ENCODE data around the gene ATL3. TPM values are rescaled to one million over a fixed set of nuclear protein-coding genes. Genes with fewer than 3 reads are reported as not detected.
"Not testable (repeated sequence)": the region's sequence is repeated elsewhere in the genome, so short reads cannot be mapped to it uniquely, and the experiment has no call there.

Gene ATL3
- total RNA-seq, 1 donor from 2014 or later = 33.0 TPM

GRCh38 chr11:63590024-63590788 is 81.0 kb downstream of the ATL3 start:
- intact Hi-C loops (cut with micrococcal nuclease) = no loop called here

DNA sequence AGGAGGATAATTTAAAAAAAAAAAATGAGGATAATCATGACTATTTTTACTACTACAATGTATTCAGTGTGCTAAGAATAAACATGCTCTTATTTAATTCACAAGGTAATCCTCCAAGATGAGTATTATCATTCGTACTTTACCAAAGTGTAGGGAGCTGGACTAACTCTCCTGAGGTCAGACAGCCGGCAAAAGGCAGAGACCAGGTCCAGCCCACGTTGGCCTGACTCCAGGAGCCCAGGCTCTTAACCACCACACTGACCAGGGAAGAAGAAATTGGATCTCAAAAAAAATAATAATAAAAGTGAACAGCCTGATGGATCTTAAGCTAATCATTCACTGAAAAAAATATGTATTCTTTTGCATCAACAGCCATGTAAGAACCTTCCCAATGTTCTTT is 82.2 kb downstream of the ATL3 start:
- intact Hi-C loops (cut with micrococcal nuclease) = no loop called here

DNA sequence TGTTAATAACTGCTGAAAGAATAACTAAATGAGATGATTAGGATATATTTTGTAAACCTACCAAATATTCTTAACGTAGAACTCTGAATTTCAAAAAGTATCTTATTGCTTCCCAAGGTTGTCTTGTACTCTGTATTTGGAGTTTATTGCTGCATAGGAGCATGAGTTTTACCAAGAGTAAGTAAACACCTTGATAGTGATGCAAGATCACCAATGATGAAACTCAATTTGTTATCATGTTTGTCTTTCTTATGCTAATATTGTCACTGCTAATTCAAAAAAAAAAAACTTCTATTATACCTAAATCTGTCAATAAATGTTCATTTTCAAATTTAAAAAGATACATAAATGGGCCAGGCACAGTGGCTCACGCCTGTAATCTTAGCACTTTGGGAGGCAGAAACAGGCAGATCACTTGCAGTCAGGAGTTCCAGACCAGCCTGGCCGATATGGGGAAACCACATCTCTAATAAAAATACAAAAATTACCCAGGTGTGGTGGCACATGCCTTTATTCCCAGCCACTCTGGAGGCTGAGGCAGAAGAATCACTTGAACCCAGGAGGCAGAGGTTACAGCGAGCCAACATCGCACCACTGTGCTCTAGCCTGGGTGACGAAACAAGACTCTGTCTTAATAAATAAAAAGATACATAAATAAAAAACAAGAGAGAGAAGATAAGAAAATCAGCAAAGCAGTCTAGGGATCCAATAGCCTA is 84.6 kb downstream of the ATL3 start:
- intact Hi-C loops (cut with micrococcal nuclease) = no loop called here

GRCh38 chr11:63583357-63583677 is 87.9 kb downstream of the ATL3 start:
- intact Hi-C loops (cut with micrococcal nuclease) = no loop called here

DNA sequence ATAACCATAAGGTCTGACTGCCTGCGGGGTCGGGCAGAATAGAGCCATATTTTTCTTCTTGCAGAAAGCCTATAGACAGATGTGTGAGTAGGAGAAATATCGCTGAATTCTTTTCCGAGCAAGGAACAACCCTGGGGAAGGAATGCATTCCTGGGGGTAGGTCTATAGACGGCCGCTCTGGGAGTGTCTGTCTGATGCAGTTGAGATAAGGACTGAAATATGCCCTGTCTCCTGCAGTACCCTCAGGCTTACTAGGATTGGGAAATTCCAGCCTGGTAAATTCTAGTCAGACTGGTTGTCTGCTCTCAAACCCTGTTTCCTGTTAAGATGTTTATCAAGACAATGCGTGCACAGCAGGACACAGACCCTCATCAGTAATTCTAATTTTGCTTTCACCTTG is 90.0 kb downstream of the ATL3 start:
- intact Hi-C loops (cut with micrococcal nuclease) = not testable (repeated sequence)

DNA sequence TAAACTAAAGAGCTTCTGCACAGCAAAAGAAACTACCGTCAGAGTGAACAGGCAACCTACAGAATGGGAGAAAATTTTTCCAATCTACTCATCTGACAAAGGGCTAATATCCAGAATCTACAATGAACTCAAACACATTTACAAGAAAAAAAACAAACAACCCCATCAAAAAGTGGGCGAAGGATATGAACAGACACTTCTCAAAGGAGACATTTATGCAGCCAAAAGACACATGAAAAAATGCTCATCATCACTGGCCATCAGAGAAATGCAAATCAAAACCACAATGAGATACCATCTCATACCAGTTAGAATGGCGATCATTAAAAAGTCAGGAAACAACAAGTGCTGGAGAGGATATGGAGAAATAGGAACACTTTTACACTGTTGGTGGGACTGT is 92.3 kb downstream of the ATL3 start:
- intact Hi-C loops (cut with micrococcal nuclease) = not testable (repeated sequence)

DNA sequence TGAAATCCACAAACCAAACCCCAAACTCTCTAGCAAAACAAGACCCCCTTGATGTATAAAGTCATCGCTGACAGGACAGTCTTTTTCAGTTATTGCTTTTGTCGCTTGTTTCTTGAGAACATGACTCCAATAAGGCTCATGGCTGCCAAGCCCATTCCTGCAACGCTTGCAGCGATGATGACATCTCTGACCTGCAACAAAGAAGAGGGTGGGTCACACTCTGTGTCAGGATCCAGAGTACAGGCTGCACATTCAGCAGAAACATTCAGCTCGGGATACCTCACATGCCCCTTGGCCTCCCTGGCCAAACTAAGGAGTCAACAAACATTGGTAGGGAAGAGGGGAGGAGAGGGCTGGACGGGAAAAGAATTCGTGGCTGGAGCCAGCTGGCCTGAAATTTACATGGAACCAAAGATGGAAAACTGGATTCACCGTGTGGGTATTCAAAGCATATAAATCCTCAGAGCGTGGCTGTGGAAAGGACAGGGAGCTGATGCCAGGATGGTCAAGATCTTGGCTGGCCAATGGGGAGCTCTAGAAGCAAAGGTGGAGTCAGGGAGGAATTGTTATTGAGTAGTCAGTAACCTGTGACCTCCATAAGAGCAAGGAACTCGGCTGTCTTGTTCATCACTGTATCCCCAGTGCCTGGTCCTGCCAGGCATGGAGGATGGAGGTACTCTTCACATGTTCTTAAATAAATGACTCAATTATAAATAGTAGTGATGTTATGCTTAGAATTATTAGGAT is 96.1 kb downstream of the ATL3 start:
- intact Hi-C loops (cut with micrococcal nuclease) = loop anchor here (1.0 kb wide), 3 partner anchors 7 to 44 kb away; no protein-coding TSS in a partner anchor

Other genes with a start within 250 kb of the ATL3 start
- not detected in 2 replicates for gene PLAAT5, start 180.2 kb downstream of the ATL3 start, total RNA-seq
- 0.17 TPM in 1 of 2 replicates, not detected in the other for gene LGALS12, start 165.3 kb downstream of the ATL3 start, total RNA-seq
- gene PLAAT4, start 134.6 kb downstream of the ATL3 start, total RNA-seq = 136 and 138 TPM in 2 replicates
- 0.29 TPM in 1 of 2 replicates, not detected in the other for gene PLAAT2, start 108.0 kb downstream of the ATL3 start, total RNA-seq
- 2.9 and 3.0 TPM in 2 replicates for gene PLAAT3, start 56.9 kb downstream of the ATL3 start, total RNA-seq
- gene RTN3, start 10.1 kb upstream of the ATL3 start, total RNA-seq = 61.0 and 63.9 TPM in 2 replicates
- gene ZFTA, start 97.4 kb upstream of the ATL3 start, total RNA-seq = 2.2 TPM in 2 replicates
- 40.2 and 40.9 TPM in 2 replicates for gene SPINDOC, start 142.1 kb upstream of the ATL3 start, total RNA-seq
- 65.9 and 70.4 TPM in 2 replicates for gene MARK2, start 167.7 kb upstream of the ATL3 start, total RNA-seq
- 0.17 TPM in 1 of 2 replicates, not detected in the other for gene RCOR2, start 245.8 kb upstream of the ATL3 start, total RNA-seq